WTC11 (cell line): ENCODE data around the gene BCL7A. TPM values are rescaled to one million over a fixed set of nuclear protein-coding genes. Genes with fewer than 3 reads are reported as not detected.

Source experiments
- ARID4B ChIP-seq: sonication (generic); formaldehyde crosslinking; IDR thresholded peaks from 2 replicates; pipeline ENCODE4 v1.8.0; 2023; ENCODE audit warnings: missing genetic modification reagents, mild to moderate bottlenecking, borderline replicate concordance
- E2F1 ChIP-seq: sonication (generic); formaldehyde crosslinking; IDR thresholded peaks from 2 replicates; pipeline ENCODE4 v1.8.0; 2022; ENCODE audit warnings: mild to moderate bottlenecking, missing genetic modification reagents
- ERG ChIP-seq: fragments of 250-450 bp; sonication (Bioruptor Pico); IDR thresholded peaks from 2 replicates; pipeline ENCODE4 v1.8.0; 2021; ENCODE audit warnings: mild to moderate bottlenecking
- FOXJ3 ChIP-seq: sonication (generic); formaldehyde crosslinking; IDR thresholded peaks from 2 replicates; pipeline ENCODE4 v1.9.0; 2021; ENCODE audit warnings: missing genetic modification reagents, mild to moderate bottlenecking, borderline replicate concordance
- GRHL2 ChIP-seq: fragments of 250-450 bp; sonication (Bioruptor Pico); IDR thresholded peaks from 2 replicates; pipeline ENCODE4 v1.8.0; 2022; ENCODE audit warnings: mild to moderate bottlenecking, moderate library complexity; ENCODE audit not compliant: insufficient replicate concordance, severe bottlenecking
- GTF2I ChIP-seq: fragments of 250-450 bp; sonication (Bioruptor Pico); conservative IDR thresholded peaks from 2 replicates; pipeline ENCODE4 v1.4.0; 2021; ENCODE audit warnings: mild to moderate bottlenecking
- HMGXB4 ChIP-seq: sonication (generic); formaldehyde crosslinking; IDR thresholded peaks from 2 replicates; pipeline ENCODE4 v1.8.1; 2023; ENCODE audit warnings: mild to moderate bottlenecking, moderate library complexity, missing genetic modification reagents
- MAX ChIP-seq: sonication (generic); formaldehyde crosslinking; IDR thresholded peaks from 2 replicates; pipeline ENCODE4 v1.8.0; 2022; ENCODE audit warnings: mild to moderate bottlenecking, missing genetic modification reagents
- MLX ChIP-seq: sonication (generic); formaldehyde crosslinking; IDR thresholded peaks from 2 replicates; pipeline ENCODE4 v1.8.1; 2023; ENCODE audit warnings: mild to moderate bottlenecking, missing genetic modification reagents, moderate library complexity
- MXD4 ChIP-seq: fragments of 250-450 bp; sonication (Bioruptor Pico); IDR thresholded peaks from 2 replicates; pipeline ENCODE4 v1.8.0; 2021; ENCODE audit warnings: mild to moderate bottlenecking, moderate library complexity, borderline replicate concordance
- SOX15 ChIP-seq: fragments of 250-450 bp; sonication (Bioruptor Pico); IDR thresholded peaks from 2 replicates; pipeline ENCODE4 v1.9.0; 2021; ENCODE audit warnings: mild to moderate bottlenecking
- SP1 ChIP-seq: sonication (generic); formaldehyde crosslinking; conservative IDR thresholded peaks from 2 replicates; pipeline ENCODE4 v1.8.1; 2022; ENCODE audit warnings: missing genetic modification reagents
- TCF7 ChIP-seq: sonication (generic); formaldehyde crosslinking; IDR thresholded peaks from 2 replicates; pipeline ENCODE4 v1.8.0; 2022; ENCODE audit warnings: mild to moderate bottlenecking, low read depth, missing genetic modification reagents, moderate library complexity
- TEAD4 ChIP-seq: sonication (generic); formaldehyde crosslinking; IDR thresholded peaks from 2 replicates; pipeline ENCODE4 v1.8.0; 2022; ENCODE audit warnings: mild to moderate bottlenecking, missing genetic modification reagents
- USF2 ChIP-seq: sonication (generic); formaldehyde crosslinking; IDR thresholded peaks from 2 replicates; pipeline ENCODE4 v1.8.1; 2023; ENCODE audit warnings: mild to moderate bottlenecking, missing genetic modification reagents, moderate library complexity
- ZBTB43 ChIP-seq: sonication (generic); formaldehyde crosslinking; IDR thresholded peaks from 2 replicates; pipeline ENCODE4 v1.8.1; 2023; ENCODE audit warnings: mild to moderate bottlenecking, missing genetic modification reagents
- ZNF425 ChIP-seq: fragments of 250-450 bp; sonication (Bioruptor Pico); conservative IDR thresholded peaks from 2 replicates; pipeline ENCODE4 v1.9.0; 2021; ENCODE audit warnings: mild to moderate bottlenecking
- ZSCAN18 ChIP-seq: fragments of 250-450 bp; sonication (Bioruptor Pico); IDR thresholded peaks from 2 replicates; pipeline ENCODE4 v2.1.2; 2022; ENCODE audit warnings: mild to moderate bottlenecking, moderate library complexity
- total RNA-seq: library from RNA; stranded (reverse); gene quantifications from 3 replicates; pipeline ENCODE4 v1.2.3, GENCODE V29; 2021

BCL7A gene
- total RNA-seq, 1 experiment from 2014 or later = 19.7 TPM

- TF ChIP-seq HMGXB4 (no peak), GTF2I (CRISPR knock-in tag) (no peak), FOXJ3 (CRISPR knock-in tag) (no peak), MXD4 (CRISPR knock-in tag) (no peak), MLX (CRISPR knock-in tag) (no peak), ZNF425 (CRISPR knock-in tag) (no peak), TCF7 (CRISPR knock-in tag) (no peak), ZBTB43 (CRISPR knock-in tag) (0 out of 2 replicates have a peak, but pooled peaks have one; percentile 51), E2F1 (CRISPR knock-in tag) (no peak), MAX (CRISPR knock-in tag) (peak; percentile 96), ERG (CRISPR knock-in tag) (no peak), ZSCAN18 (CRISPR knock-in tag) (no peak), GRHL2 (CRISPR knock-in tag) (no peak), TEAD4 (CRISPR knock-in tag) (no peak), SP1 (peak; percentile 55; the same call in 1 of the 2 replicates), USF2 (CRISPR knock-in tag) (peak; percentile 97), ARID4B (CRISPR knock-in tag) (no peak), SOX15 (CRISPR knock-in tag) (no peak)
Observed at GRCh38 chr12:122064025-122064777, 42.5 kb downstream of the BCL7A start (continued).
